Activated naive CD8-positive, alpha-beta T cell (primary cell): ENCODE data around the gene HSPB8.
"Not testable (repeated sequence)": the region's sequence is repeated elsewhere in the genome, so short reads cannot be mapped to it uniquely, and the experiment has no call there.

Source experiments
- H3K27ac Mint-ChIP-seq: one replicate; pipeline ENCODE4 v1.8.0; 2021; ENCODE audit warnings: mixed read lengths
- H3K27me3 Mint-ChIP-seq: one replicate; pipeline ENCODE4 v1.8.0; 2021; ENCODE audit warnings: mixed read lengths
- H3K36me3 Mint-ChIP-seq: one replicate; pipeline ENCODE4 v1.8.0; 2021; ENCODE audit warnings: mixed read lengths
- H3K4me1 Mint-ChIP-seq: one replicate; pipeline ENCODE4 v1.8.0; 2021; ENCODE audit warnings: low read depth, mixed read lengths
- H3K4me3 Mint-ChIP-seq: one replicate; pipeline ENCODE4 v1.8.0; 2021; ENCODE audit warnings: mild to moderate bottlenecking, mixed read lengths
- H3K9me3 Mint-ChIP-seq: one replicate; pipeline ENCODE4 v1.8.0; 2021; ENCODE audit warnings: low read depth, mixed read lengths

HSPB8 gene

GRCh38 chr12:119211884-119212283 is 33.2 kb downstream of the HSPB8 start:
- H3K4me1 Mint-ChIP-seq: no peaks in the 10 kb centered on the region
- H3K27ac Mint-ChIP-seq: no peak overlapping the region
- H3K4me3 Mint-ChIP-seq: no peak overlapping the region
- peaks cover 4% of the 10 kb centered on the region for H3K27me3 Mint-ChIP-seq
- no peaks in the 10 kb centered on the region for H3K36me3 Mint-ChIP-seq
- no peaks in the 10 kb centered on the region for H3K9me3 Mint-ChIP-seq

- Mint-ChIP-seq H3K4me3 (no peak overlapping the region), H3K4me1 (no peaks in the 10 kb centered on the region), H3K27me3 (no peaks in the 10 kb centered on the region), H3K36me3 (no peaks in the 10 kb centered on the region), H3K27ac (no peak overlapping the region), H3K9me3 (no peaks in the 10 kb centered on the region)
Observed at GRCh38 chr12:119216084-119216483, 37.4 kb downstream of the HSPB8 start.

GRCh38 chr12:119218875-119219274 is 40.1 kb downstream of the HSPB8 start:
- not testable (repeated sequence) for H3K36me3 Mint-ChIP-seq, H3K27ac Mint-ChIP-seq, H3K9me3 Mint-ChIP-seq, H3K27me3 Mint-ChIP-seq, H3K4me3 Mint-ChIP-seq, H3K4me1 Mint-ChIP-seq

- no peaks in the 10 kb centered on the region for H3K9me3 Mint-ChIP-seq
- no peak overlapping the region for H3K27ac Mint-ChIP-seq
- no peak overlapping the region for H3K4me3 Mint-ChIP-seq
- peaks cover 5% of the 10 kb centered on the region for H3K27me3 Mint-ChIP-seq
- no peaks in the 10 kb centered on the region for H3K36me3 Mint-ChIP-seq
- no peaks in the 10 kb centered on the region for H3K4me1 Mint-ChIP-seq
Observed at GRCh38 chr12:119222222-119222951, 43.7 kb downstream of the HSPB8 start.

- no peaks in the 10 kb centered on the region for H3K9me3 Mint-ChIP-seq
- no peak overlapping the region for H3K27ac Mint-ChIP-seq
- no peaks in the 10 kb centered on the region for H3K36me3 Mint-ChIP-seq
- H3K4me3 Mint-ChIP-seq: no peak overlapping the region
- H3K27me3 Mint-ChIP-seq: peaks cover 10% of the 10 kb centered on the region
- H3K4me1 Mint-ChIP-seq: no peaks in the 10 kb centered on the region
Observed at GRCh38 chr12:119225454-119225853, 46.7 kb downstream of the HSPB8 start.

- H3K27ac Mint-ChIP-seq: no peak overlapping the region
- H3K4me3 Mint-ChIP-seq: no peak overlapping the region
- no peaks in the 10 kb centered on the region for H3K36me3 Mint-ChIP-seq
- peaks cover 10% of the 10 kb centered on the region for H3K27me3 Mint-ChIP-seq
- no peaks in the 10 kb centered on the region for H3K9me3 Mint-ChIP-seq
- no peaks in the 10 kb centered on the region for H3K4me1 Mint-ChIP-seq
Observed at GRCh38 chr12:119227292-119227691, 48.6 kb downstream of the HSPB8 start.

GRCh38 chr12:119229205-119229604 is 50.5 kb downstream of the HSPB8 start:
- no peak overlapping the region for H3K4me3 Mint-ChIP-seq
- no peak overlapping the region for H3K27ac Mint-ChIP-seq
- H3K27me3 Mint-ChIP-seq: peaks cover 10% of the 10 kb centered on the region
- no peaks in the 10 kb centered on the region for H3K4me1 Mint-ChIP-seq
- H3K36me3 Mint-ChIP-seq: no peaks in the 10 kb centered on the region
- no peaks in the 10 kb centered on the region for H3K9me3 Mint-ChIP-seq

- peaks cover 10% of the 10 kb centered on the region for H3K27me3 Mint-ChIP-seq
- no peaks in the 10 kb centered on the region for H3K9me3 Mint-ChIP-seq
- no peaks in the 10 kb centered on the region for H3K4me1 Mint-ChIP-seq
Observed at GRCh38 chr12:119229837-119230236, 51.1 kb downstream of the HSPB8 start.

GRCh38 chr12:119230807-119231206 is 52.1 kb downstream of the HSPB8 start:
- Mint-ChIP-seq H3K4me3 (no peak overlapping the region), H3K36me3 (no peaks in the 10 kb centered on the region), H3K4me1 (no peaks in the 10 kb centered on the region), H3K27ac (no peak overlapping the region), H3K9me3 (no peaks in the 10 kb centered on the region), H3K27me3 (peaks cover 11% of the 10 kb centered on the region)

More at GRCh38 chr12:119229837-119230236, 51.1 kb downstream of the HSPB8 start:
- no peak overlapping the region for H3K27ac Mint-ChIP-seq
- no peaks in the 10 kb centered on the region for H3K36me3 Mint-ChIP-seq
- no peak overlapping the region for H3K4me3 Mint-ChIP-seq

- Mint-ChIP-seq H3K4me3 (no peak overlapping the region), H3K4me1 (no peaks in the 10 kb centered on the region), H3K9me3 (no peaks in the 10 kb centered on the region), H3K27me3 (peaks cover 11% of the 10 kb centered on the region), H3K27ac (no peak overlapping the region), H3K36me3 (no peaks in the 10 kb centered on the region)
Observed at GRCh38 chr12:119231774-119232173, 53.0 kb downstream of the HSPB8 start.

- Mint-ChIP-seq H3K4me3 (no peak overlapping the region), H3K27me3 (peaks cover 3% of the 10 kb centered on the region), H3K4me1 (no peaks in the 10 kb centered on the region)
Observed at GRCh38 chr12:119235197-119235751, 56.5 kb downstream of the HSPB8 start.

GRCh38 chr12:119236372-119236771 is 57.6 kb downstream of the HSPB8 start:
- H3K27ac Mint-ChIP-seq: no peak overlapping the region
- H3K4me3 Mint-ChIP-seq: no peak overlapping the region
- peaks cover 5% of the 10 kb centered on the region for H3K9me3 Mint-ChIP-seq
- peaks cover 3% of the 10 kb centered on the region for H3K27me3 Mint-ChIP-seq
- no peaks in the 10 kb centered on the region for H3K36me3 Mint-ChIP-seq
- H3K4me1 Mint-ChIP-seq: no peaks in the 10 kb centered on the region

More at GRCh38 chr12:119235197-119235751, 56.5 kb downstream of the HSPB8 start:
- H3K9me3 Mint-ChIP-seq: peaks cover 5% of the 10 kb centered on the region
- H3K36me3 Mint-ChIP-seq: no peaks in the 10 kb centered on the region
- H3K27ac Mint-ChIP-seq: no peak overlapping the region

- Mint-ChIP-seq H3K27ac (no peak overlapping the region), H3K4me3 (no peak overlapping the region), H3K27me3 (peaks cover 3% of the 10 kb centered on the region), H3K4me1 (no peaks in the 10 kb centered on the region), H3K36me3 (no peaks in the 10 kb centered on the region), H3K9me3 (peaks cover 5% of the 10 kb centered on the region)
Observed at GRCh38 chr12:119239040-119239439, 60.3 kb downstream of the HSPB8 start.

- Mint-ChIP-seq H3K4me3 (no peak overlapping the region), H3K4me1 (no peaks in the 10 kb centered on the region), H3K9me3 (peaks cover 5% of the 10 kb centered on the region), H3K27me3 (no peaks in the 10 kb centered on the region), H3K36me3 (no peaks in the 10 kb centered on the region), H3K27ac (no peak overlapping the region)
Observed at GRCh38 chr12:119241049-119241448, 62.3 kb downstream of the HSPB8 start.

- no peaks in the 10 kb centered on the region for H3K36me3 Mint-ChIP-seq
- H3K27ac Mint-ChIP-seq: no peak overlapping the region
- H3K4me1 Mint-ChIP-seq: no peaks in the 10 kb centered on the region
- no peak overlapping the region for H3K4me3 Mint-ChIP-seq
- H3K9me3 Mint-ChIP-seq: peaks cover 5% of the 10 kb centered on the region
- no peaks in the 10 kb centered on the region for H3K27me3 Mint-ChIP-seq
Observed at GRCh38 chr12:119241580-119242169, 62.9 kb downstream of the HSPB8 start.
